ENCODE data around the gene UBE2U.

Gene UBE2U

DNA sequence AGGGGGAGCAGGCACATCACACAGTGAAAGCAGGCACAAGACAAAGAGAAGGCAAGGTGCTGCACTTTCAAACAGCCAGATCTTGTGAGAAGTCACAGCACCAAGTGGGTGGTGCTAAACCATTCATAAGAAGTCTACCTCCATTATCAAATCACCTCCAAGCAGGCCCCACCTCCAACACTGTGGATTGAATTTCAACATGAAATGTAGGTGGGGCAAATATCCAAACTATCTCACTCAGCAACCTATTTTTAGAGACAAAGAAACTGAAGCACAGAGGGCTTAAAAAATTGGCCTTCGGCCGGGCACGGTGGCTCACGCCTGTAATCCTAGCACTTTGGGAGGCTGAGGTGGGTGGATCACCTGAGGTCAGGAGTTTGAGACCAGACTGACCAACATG, 90.4 kb downstream of the UBE2U start:
- Histone ChIP-seq H3K4me1 (ENCODE audit: control insufficient read depth, insufficient read depth, low read length) (no peaks in the 10 kb centered on the region; the same call in 1 of the 2 replicates), H3K27ac (ENCODE audit: extremely low read depth, low read depth, low read length) (no peak overlapping the region), H3K36me3 (ENCODE audit: control insufficient read depth in 2 of 2, insufficient read depth in 1 of 2, low read length in 2 of 2) (no peaks in the 10 kb centered on the region), H3K9me3 (ENCODE audit: control insufficient read depth, insufficient read depth, low read depth, low read length) (no peaks in the 10 kb centered on the region; the same call in 1 of the 2 replicates), H3K4me3 (ENCODE audit: low read depth, low read length) (no peak overlapping the region)
- ChIA-PET CTCF (no interaction called here), POLR2A (no interaction called here)
- no peak for TF ChIP-seq ZNF623 (tag by site-specific recombination; IDR thresholded peaks at IDR 0.05)
- no peak for TF ChIP-seq YY1 (tag by site-specific recombination; IDR thresholded peaks at IDR 0.05)
- no peak for TF ChIP-seq ZNF138 (tag by site-specific recombination; IDR thresholded peaks at IDR 0.05; ENCODE audit: borderline replicate concordance)
- no peak for TF ChIP-seq IKZF3 (tag by site-specific recombination; IDR thresholded peaks at IDR 0.05)
- TF ChIP-seq, protein P1, sequence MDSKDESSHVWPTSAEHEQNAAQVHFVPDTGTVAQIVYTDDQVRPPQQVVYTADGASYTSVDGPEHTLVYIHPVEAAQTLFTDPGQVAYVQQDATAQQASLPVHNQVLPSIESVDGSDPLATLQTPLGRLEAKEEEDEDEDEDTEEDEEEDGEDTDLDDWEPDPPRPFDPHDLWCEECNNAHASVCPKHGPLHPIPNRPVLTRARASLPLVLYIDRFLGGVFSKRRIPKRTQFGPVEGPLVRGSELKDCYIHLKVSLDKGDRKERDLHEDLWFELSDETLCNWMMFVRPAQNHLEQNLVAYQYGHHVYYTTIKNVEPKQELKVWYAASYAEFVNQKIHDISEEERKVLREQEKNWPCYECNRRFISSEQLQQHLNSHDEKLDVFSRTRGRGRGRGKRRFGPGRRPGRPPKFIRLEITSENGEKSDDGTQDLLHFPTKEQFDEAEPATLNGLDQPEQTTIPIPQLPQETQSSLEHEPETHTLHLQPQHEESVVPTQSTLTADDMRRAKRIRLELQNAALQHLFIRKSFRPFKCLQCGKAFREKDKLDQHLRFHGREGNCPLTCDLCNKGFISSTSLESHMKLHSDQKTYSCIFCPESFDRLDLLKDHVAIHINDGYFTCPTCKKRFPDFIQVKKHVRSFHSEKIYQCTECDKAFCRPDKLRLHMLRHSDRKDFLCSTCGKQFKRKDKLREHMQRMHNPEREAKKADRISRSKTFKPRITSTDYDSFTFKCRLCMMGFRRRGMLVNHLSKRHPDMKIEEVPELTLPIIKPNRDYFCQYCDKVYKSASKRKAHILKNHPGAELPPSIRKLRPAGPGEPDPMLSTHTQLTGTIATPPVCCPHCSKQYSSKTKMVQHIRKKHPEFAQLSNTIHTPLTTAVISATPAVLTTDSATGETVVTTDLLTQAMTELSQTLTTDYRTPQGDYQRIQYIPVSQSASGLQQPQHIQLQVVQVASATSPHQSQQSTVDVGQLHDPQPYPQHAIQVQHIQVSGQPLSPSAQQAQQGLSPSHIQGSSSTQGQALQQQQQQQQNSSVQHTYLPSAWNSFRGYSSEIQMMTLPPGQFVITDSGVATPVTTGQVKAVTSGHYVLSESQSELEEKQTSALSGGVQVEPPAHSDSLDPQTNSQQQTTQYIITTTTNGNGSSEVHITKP (tag by site-specific recombination; IDR thresholded peaks at IDR 0.05), result no peak

- no peaks in the 10 kb centered on the region for H3K36me3 ChIP-seq (ENCODE audit: control insufficient read depth in 2 of 2, insufficient read depth in 1 of 2, low read length in 2 of 2)
- no peak overlapping the region for H3K27ac ChIP-seq (ENCODE audit: extremely low read depth, low read depth, low read length)
- H3K4me1 ChIP-seq (ENCODE audit: control insufficient read depth, insufficient read depth, low read length), result no peaks in the 10 kb centered on the region; the same call in 1 of the 2 replicates
- H3K4me3 ChIP-seq (ENCODE audit: low read depth, low read length), result no peak overlapping the region
- H3K9me3 ChIP-seq (ENCODE audit: control insufficient read depth, insufficient read depth, low read depth, low read length), result no peaks in the 10 kb centered on the region; the same call in 1 of the 2 replicates
- CTCF ChIA-PET, result interaction anchor here (1.0 kb wide), 1 partner anchor 14 kb away, joined by 3 read pairs; no protein-coding TSS in a partner anchor
- TF ChIP-seq KLF16 (tag by site-specific recombination; IDR thresholded peaks at IDR 0.05), result no peak
- TF ChIP-seq ZNF335 (tag by site-specific recombination; conservative IDR thresholded peaks at IDR 0.05), result 0 out of 2 replicates have a peak, but pooled peaks have one; percentile 19
- TF ChIP-seq ZNF501 (tag by site-specific recombination; IDR thresholded peaks at IDR 0.05), result no peak
- TF ChIP-seq ZNF548 (tag by site-specific recombination; IDR thresholded peaks at IDR 0.05), result no peak
- TF ChIP-seq SP3 (tag by site-specific recombination; IDR thresholded peaks at IDR 0.05), result no peak
- POLR2A ChIA-PET, result no interaction called here
These were observed 91.7 kb downstream of the UBE2U start for GRCh38 chr1:64295136-64295535.

- Histone ChIP-seq H3K4me3 (ENCODE audit: low read depth, low read length) (no peak overlapping the region), H3K4me1 (ENCODE audit: control insufficient read depth, insufficient read depth, low read length) (no peaks in the 10 kb centered on the region; the same call in 1 of the 2 replicates), H3K9me3 (ENCODE audit: control insufficient read depth, insufficient read depth, low read depth, low read length) (no peaks in the 10 kb centered on the region; the same call in 1 of the 2 replicates), H3K27ac (ENCODE audit: extremely low read depth, low read depth, low read length) (no peak overlapping the region), H3K36me3 (ENCODE audit: control insufficient read depth in 2 of 2, insufficient read depth in 1 of 2, low read length in 2 of 2) (no peaks in the 10 kb centered on the region)
- no peak for TF ChIP-seq ZNF747 (tag by site-specific recombination; IDR thresholded peaks at IDR 0.05)
- TF ChIP-seq, protein P2, sequence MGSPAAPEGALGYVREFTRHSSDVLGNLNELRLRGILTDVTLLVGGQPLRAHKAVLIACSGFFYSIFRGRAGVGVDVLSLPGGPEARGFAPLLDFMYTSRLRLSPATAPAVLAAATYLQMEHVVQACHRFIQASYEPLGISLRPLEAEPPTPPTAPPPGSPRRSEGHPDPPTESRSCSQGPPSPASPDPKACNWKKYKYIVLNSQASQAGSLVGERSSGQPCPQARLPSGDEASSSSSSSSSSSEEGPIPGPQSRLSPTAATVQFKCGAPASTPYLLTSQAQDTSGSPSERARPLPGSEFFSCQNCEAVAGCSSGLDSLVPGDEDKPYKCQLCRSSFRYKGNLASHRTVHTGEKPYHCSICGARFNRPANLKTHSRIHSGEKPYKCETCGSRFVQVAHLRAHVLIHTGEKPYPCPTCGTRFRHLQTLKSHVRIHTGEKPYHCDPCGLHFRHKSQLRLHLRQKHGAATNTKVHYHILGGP (tag by site-specific recombination; IDR thresholded peaks at IDR 0.05), result peak; percentile 55; the same call in 1 of the 2 replicates
- no peak for TF ChIP-seq ZNF366 (tag by site-specific recombination; conservative IDR thresholded peaks at IDR 0.05)
- TF ChIP-seq ZFP3 (tag by site-specific recombination; IDR thresholded peaks at IDR 0.05; ENCODE audit: low read depth), result no peak
- TF ChIP-seq ZNF785 (tag by site-specific recombination; IDR thresholded peaks at IDR 0.05), result no peak
- TF ChIP-seq ZFP37 (tag by site-specific recombination; IDR thresholded peaks at IDR 0.05), result no peak
- TF ChIP-seq ZBTB17 (tag by site-specific recombination; IDR thresholded peaks at IDR 0.05), result peak; percentile 25; the same call in 1 of the 2 replicates
- POLR2A ChIA-PET, result no interaction called here
- CTCF ChIA-PET, result interaction anchor here (1.0 kb wide), 1 partner anchor 14 kb away, joined by 3 read pairs; no protein-coding TSS in a partner anchor
These were observed 92.1 kb downstream of the UBE2U start for GRCh38 chr1:64295561-64295960.
